Epidermal melanocyte (primary cell): Measurements from ENCODE around the gene NAGPA.
"Not testable (repeated sequence)": the region's sequence is repeated elsewhere in the genome, so short reads cannot be mapped to it uniquely, and the experiment has no call there.

Experiments used
- DNase-seq: peaks from one replicate; pipeline ENCODE4 v3.0.0; 2011; ENCODE audit warnings: low spot score; ENCODE audit not compliant: insufficient read length

Gene NAGPA, protein sequence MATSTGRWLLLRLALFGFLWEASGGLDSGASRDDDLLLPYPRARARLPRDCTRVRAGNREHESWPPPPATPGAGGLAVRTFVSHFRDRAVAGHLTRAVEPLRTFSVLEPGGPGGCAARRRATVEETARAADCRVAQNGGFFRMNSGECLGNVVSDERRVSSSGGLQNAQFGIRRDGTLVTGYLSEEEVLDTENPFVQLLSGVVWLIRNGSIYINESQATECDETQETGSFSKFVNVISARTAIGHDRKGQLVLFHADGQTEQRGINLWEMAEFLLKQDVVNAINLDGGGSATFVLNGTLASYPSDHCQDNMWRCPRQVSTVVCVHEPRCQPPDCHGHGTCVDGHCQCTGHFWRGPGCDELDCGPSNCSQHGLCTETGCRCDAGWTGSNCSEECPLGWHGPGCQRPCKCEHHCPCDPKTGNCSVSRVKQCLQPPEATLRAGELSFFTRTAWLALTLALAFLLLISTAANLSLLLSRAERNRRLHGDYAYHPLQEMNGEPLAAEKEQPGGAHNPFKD

DNA sequence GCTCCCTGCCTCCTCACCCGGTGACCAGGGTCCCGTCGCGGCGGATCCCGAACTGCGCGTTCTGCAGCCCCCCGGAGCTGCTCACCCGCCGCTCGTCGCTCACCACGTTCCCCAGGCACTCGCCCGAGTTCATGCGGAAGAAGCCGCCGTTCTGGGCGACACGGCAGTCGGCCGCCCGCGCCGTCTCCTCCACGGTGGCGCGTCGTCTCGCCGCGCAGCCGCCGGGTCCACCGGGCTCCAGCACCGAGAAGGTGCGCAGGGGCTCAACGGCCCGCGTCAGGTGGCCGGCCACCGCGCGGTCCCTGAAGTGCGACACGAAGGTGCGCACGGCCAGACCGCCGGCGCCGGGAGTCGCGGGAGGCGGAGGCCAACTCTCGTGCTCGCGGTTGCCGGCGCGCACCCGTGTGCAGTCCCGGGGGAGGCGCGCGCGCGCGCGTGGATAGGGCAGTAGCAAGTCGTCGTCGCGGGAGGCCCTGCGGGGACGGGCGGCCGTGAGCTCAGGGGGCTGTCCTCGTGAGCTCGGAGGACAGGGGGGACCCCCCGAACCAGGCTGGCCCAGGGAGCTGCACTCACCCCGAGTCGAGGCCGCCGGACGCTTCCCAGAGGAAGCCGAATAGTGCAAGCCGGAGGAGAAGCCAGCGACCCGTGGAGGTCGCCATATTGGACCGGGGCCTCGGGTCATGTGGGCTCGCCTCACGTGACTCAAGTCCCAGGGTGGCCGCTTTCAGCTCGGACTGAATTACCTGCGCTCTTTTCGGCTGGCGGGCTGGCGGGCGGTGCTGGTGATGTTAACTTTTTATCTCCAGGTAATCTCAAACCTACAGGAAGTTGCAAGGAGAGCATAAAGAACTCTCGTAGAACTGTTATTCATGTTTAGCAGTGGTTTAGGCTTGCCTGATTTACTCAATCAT is at the start of gene NAGPA:
Gene NAGPA, minus strand, starts transcription at position 680 of the 911 bp plus-strand sequence. Its CDS starts 21 bp downstream, at position 659.
- DNase-seq, result peak; percentile 92

DNA sequence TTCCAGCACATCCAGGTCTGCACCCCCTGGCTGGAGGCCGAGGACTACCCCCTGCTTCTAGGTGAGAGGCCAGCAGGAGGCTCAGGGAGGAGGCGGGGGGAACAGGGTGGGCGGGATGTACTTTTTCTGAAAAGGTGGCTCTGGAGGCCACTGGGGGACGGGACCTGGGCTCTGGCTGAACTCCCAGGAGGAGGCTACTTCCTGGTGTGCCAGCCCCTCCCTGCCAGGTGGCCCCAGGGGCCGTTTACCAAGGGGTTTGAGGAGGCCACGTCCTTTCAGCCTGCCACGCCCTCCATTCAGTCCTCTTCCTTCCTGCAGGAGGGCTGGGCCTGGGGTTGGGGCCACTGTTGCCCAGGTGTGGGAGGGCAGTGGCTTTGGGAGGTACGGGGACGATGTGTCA is 47.3 kb upstream of the NAGPA start:
- not testable (repeated sequence) for DNase-seq

DNA sequence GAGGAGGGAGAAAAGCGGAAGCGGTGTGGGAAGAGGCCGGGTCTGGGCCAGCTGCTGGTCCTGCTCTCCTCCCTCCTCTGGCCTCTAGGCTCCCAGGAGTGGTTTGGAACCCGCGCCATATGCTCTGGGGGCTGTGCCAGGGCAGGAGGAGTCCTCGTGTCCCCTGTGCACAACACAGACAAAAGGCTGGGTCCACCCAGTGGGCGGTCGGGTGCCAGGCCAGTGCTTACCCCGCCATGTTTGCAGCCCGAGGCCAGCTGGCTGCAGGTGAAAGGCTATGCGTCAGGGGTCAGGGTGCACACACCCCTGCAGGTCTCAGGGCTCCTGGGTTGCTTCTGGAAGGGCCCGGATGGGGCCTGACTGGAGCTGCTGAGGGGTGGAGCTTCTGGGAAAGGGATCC is 46.7 kb upstream of the NAGPA start:
- not testable (repeated sequence) for DNase-seq

- DNase-seq, result no peak
These were observed 44.9 kb upstream of the NAGPA start for GRCh38 chr16:5078626-5079025.

DNA sequence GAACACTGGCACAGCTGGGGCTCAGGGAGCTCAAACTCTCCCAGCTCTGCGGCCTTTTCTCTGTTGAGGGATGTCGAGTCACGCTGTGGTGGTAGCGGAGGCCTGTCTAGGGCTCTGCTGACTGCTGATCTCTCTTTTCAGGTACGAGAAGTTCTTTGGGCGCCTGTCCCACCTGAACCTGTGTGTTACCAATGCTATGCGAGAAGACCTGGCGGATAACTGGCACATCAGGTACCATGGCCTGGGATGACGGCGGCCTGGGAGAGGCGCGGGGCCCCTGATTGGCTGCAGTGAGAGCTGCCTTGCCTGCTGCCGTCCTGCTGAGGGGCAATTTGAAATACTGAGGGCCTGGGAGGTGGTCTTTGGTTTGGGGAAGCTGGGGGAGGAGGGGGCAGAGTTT is 43.6 kb upstream of the NAGPA start:
- no peak for DNase-seq

DNA sequence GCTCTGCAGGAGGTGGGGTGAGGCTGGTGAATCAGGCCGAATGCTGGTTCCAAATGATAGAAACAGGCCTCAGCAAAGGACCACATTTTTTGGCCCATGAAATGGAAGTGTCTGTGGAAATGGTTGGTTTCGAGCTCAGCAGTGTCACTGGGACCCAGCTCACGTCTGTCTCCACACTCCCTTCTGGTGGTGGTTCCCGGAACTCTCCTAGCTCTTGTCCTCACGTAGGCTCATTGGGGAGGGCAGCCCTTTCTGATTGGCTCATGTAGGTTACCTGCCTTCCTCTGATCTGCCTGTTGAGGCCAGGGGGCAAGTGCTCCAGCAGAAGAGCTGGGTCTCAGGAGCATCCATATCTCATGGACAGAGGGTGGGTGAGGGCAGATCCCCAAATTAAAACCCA is 41.9 kb upstream of the NAGPA start:
- no peak for DNase-seq

DNA sequence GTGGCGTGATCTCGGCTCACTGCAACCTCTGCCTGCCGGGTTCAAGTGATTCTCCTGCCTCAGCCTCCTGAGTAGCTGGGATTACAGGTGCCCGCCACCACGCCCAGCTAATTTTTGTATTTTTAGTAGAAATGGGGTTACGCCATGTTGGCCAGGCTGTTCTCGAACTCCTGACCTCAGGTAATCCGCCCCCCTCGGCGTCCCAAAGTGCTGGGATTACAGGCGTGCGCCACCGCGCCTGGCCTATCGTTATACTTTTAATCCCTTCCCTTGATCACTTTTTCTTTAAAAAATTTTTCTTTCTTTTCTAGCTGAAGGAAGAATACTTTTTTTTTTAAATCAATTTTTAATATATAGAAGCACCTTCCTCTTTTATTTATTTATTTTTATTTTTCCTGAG is 40.0 kb upstream of the NAGPA start:
- not testable (repeated sequence) for DNase-seq

- DNase-seq, result no peak
These were observed 39.5 kb upstream of the NAGPA start for GRCh38 chr16:5073279-5073629.

DNA sequence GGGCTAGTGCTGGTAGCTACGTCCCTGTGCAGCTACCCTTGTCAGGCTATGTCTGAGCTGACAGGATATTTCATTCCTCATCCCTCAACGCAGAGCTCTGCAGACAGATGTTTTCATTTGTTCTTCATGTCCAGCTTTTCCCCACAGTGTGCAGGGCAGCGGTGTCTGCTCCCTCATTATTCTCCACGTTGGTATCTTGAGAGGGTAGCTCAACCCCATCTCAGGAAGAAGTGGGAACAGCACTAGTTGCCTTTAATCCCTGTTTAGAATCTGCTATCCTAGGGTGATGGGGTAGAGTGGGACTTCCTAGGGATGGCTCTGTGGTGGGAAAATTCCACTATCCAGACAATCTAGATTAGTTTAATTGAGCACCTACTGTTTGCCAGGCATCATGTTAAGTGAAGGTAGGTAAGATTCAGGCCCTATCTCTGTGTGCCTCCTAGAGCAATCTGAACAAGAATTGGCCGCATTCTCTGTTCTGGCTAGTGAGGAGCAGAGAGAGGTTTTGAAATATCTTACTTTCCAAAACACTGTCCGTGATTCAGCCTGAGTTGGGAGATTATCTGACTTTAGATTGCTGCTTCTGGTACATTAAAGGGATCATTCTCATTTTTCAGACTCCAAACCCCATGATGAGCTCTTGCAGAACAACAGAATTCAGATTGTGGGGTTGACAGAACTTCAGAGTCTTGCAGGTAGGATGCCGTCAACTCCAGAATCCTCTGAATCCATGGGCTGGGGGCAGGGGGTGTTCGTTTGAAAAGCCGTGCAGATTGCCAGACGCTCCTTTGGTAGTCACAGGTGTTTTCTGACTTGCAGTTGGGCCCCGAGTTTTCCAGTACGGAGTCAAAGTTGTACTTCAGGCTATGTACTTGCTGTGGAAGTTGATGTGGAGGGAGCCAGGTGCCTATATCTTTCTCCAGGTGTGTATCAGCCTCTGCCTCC is 38.9 kb upstream of the NAGPA start:
- DNase-seq, result no peak

GRCh38 chr16:5071681-5072333 is 38.1 kb upstream of the NAGPA start, which contains the start of gene ALG1:
Gene ALG1, plus strand, starts transcription at chr16:5071843. Its CDS starts 7 bp downstream, at chr16:5071850.
- DNase-seq, result peak; percentile 90

DNA sequence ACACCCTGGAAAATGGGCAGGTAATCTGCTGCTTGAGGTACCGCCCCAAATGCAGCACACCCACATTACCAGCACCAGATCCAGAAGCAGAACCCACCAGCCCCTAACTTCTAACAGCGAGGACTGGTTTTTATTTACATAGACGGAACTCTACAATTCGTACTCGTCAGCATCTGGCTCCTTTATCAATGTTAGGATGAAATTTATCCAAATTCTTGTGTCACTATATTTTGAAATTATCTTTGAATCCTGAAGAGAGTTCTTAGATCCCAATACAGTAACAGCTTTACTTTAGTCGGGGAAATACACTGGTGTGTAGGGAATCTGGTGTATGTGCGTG is 37.6 kb upstream of the NAGPA start:
- DNase-seq, result no peak

DNA sequence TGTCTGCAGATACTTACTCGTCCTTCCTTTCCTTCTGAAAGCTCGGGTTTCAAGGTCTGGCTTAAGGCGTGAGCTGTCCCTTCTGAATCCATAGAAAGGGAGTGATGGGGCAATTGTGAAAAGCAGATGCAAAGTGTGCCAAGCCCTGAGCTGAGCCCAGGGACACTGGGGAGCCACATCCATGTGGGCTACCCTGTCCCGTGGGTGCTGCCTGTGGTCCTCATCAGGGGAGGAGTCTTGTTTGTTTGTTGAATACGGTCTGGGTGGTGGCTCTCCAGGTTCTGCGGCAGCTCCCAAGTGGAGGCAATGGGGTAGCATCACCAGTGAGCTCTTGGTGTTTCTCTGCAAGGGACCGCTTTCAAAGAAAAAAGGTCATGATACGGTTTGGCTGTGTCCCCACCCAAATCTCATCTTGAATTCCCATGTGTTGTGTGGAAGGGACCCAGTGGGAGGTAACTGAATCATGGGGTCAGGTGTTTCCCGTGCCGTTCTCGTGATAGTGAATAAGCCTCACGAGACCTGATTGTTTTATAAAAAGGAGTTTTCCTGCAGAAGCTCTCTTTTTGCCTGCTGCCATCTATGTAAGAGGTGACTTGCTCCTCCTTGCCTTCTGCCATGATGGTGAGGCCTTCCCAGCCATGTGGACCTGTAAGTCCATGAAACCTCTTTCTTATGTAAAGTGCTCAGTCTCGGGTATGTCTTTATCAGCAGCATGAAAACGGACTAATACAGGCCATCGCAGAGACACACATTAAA is 36.9 kb upstream of the NAGPA start:
- no peak for DNase-seq

DNA sequence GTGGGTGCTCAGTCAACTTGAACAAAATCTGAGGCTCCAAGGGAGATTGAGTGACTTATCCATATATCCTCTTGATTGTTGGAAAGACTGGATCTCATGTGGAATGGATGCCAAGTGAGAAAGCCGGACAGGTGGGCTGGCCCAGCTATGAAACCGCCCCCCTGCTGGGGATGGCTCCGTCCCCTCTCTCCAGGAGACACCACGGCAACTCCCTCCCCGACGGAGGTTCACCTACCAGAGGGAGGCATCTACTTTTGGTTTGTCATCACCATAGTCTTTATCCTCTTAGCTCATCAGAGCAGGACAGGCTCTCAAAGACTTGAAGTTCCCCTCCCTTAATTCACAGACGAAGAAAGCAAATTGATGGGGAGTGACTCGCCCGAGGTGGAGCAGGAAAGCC is 36.1 kb upstream of the NAGPA start:
- DNase-seq, result no peak

DNA sequence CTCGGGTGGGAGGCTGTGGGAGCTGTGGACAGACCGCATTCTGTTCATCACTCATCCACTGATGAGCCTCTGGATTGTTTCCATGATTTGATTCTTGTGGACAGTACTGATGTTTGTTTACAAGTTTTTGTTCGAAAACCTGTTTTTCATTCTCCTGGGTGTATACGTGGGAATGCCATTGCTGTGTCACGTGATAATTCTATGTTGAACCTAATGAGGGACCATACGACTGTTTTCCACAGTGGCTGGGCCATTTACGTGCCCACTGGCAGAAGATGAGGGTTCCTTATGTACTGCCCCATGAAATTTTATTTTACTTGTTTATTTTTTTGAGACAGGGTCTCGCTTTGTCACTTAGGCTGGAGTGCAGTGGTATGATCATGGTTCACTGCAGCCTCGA is 35.3 kb upstream of the NAGPA start:
- DNase-seq, result no peak

GRCh38 chr16:5066511-5066910 is 32.8 kb upstream of the NAGPA start:
- no peak for DNase-seq

DNA sequence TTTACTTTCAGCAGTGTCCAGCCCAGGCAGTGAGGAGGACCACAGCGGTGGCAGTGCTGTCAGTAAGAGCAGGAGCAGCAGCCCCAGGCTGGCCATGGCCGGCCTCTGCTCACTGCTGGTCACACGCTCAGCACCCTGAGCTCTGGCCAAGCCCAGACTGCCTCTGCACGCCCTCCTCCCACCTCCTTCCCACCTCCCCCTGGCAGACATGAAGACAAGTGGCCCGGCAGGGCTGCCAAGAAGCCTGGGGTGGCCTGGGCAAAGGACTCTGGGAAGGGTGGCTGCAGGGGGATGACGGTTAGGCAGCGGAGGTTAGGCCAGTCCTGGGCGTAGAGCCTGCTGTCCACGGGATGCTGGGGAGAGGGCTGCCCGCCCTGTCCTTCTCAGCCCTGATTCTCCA is 32.1 kb upstream of the NAGPA start, which contains the start of gene C16orf89:
Gene C16orf89, minus strand, starts transcription at position 144 of the 400 bp plus-strand sequence. Its CDS starts 48 bp downstream, at position 96.
- DNase-seq, result no peak

DNA sequence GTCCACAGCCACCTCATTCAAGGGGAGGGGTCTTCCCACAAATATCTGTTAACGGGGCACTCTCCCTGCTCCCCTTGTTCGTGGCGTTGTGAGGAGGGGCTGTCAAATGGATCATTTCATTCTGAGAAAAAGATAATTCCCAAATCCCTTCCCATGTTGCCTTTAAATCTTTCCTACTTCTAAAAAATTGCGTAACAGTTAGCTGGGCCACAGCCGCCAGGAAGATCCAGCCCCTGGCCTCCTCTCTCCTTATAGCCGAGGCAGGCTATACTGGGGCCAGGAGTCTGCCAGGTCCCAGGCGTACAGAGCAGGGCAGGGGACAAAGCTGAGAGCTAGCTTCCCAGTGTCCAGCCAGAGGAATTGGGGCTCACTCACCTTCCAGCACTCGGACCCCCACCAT is 31.6 kb upstream of the NAGPA start:
- DNase-seq, result no peak

- no peak for DNase-seq
These were observed 31.2 kb upstream of the NAGPA start for GRCh38 chr16:5064915-5065314.
